ENCODE results near the gene NBAS. TPM values are rescaled to one million over a fixed set of nuclear protein-coding genes. Genes with fewer than 3 reads are reported as not detected.

The NBAS gene
- 10 to 100 TPM; 34.0 to 51.2 (median 41.9) TPM for total RNA-seq

GRCh38 chr2:15560988-15561573, at the start of gene NBAS:
NBAS (minus strand) TSS chr2:15561334; CDS start chr2:15561304, 30 bp downstream.
- no peak for TF ChIP-seq CTCF (IDR thresholded peaks at IDR 0.05; ENCODE audit: low read depth)

- no peak for TF ChIP-seq CTCF (IDR thresholded peaks at IDR 0.05; ENCODE audit: low read depth)
These were observed 49.4 kb upstream of the NBAS start for GRCh38 chr2:15610430-15610952.

GRCh38 chr2:15609341-15610042, 48.4 kb upstream of the NBAS start:
- no peak for TF ChIP-seq CTCF (IDR thresholded peaks at IDR 0.05; ENCODE audit: low read depth)

- TF ChIP-seq CTCF (IDR thresholded peaks at IDR 0.05; ENCODE audit: low read depth) = no peak
These were observed 47.2 kb upstream of the NBAS start for GRCh38 chr2:15608392-15608761.

GRCh38 chr2:15607709-15608391, 46.7 kb upstream of the NBAS start:
- TF ChIP-seq CTCF (IDR thresholded peaks at IDR 0.05; ENCODE audit: low read depth) = no peak

GRCh38 chr2:15606481-15607441, 45.6 kb upstream of the NBAS start:
- no peak for TF ChIP-seq CTCF (IDR thresholded peaks at IDR 0.05; ENCODE audit: low read depth)

Data from subcutaneous adipose tissue (tissue), 4 donors.